HCT116 (cell line): ENCODE data around the gene SAYSD1. TPM values are rescaled to one million over a fixed set of nuclear protein-coding genes. Genes with fewer than 3 reads are reported as not detected.

ENCODE experiments used
- ATAC-seq: fragments of 200-7000 bp; cut with Tn5 transposase; 2 replicates; pipeline ENCODE4 v1.9.1; 2020; ENCODE audit warnings: mild to moderate bottlenecking, moderate library complexity
- BruUV-seq: library from RNA; stranded (reverse); fragments of 400-500 nt; replicated peaks from 2 replicates; lab custom pipeline; 2021; lab: Mats Ljungman, UMichigan
- CTCF ChIA-PET: fragments of 300-600 bp; sonication (Branson Sonifier 250); formaldehyde crosslinking; loops from one replicate; lab custom pipeline; 2021; ENCODE audit warnings: antibody characterized with exemption; lab: Charles Lee
- POLR2A ChIA-PET: fragments of 300-600, 350-600 bp; sonication (Branson Sonifier 250); formaldehyde crosslinking; loops from one replicate; lab custom pipeline; 2021; ENCODE audit warnings: antibody characterized with exemption; lab: Charles Lee
- RAD21 ChIA-PET, 2 experiments: fragments of 300-600 bp; sonication (Branson Sonifier 250); formaldehyde crosslinking; loops; one replicate each; lab custom pipeline; 2023; ENCODE audit warnings: low total read pairs in 2 of 2; ENCODE audit not compliant: uncharacterized antibody in 2 of 2, unreplicated experiment in 2 of 2, low non-redundant PET in 1 of 2; lab: Charles Lee
- DNase-seq: peaks from one replicate; pipeline ENCODE4 v3.0.0-alpha.2; 2010; ENCODE audit warnings: low read depth, low spot score
- H2AFZ ChIP-seq: fragments of 200-600 bp; shearing (Covaris generic), sonication (generic); 2 replicates; pipeline ENCODE4 v1.6.1; 2017; ENCODE audit warnings: low read depth, mixed run types, mixed read lengths, antibody characterized with exemption, low read length; ENCODE audit not compliant: poor library complexity, severe bottlenecking
- H3K27ac ChIP-seq: 2 replicates; pipeline ENCODE4 v1.5.1; 2012; ENCODE audit warnings: low read depth, low read length
- H3K27me3 ChIP-seq: fragments of 200-600 bp; sonication (generic); 2 replicates; pipeline ENCODE4 v1.6.1; 2016; ENCODE audit warnings: mixed run types, low read length, mixed read lengths; ENCODE audit not compliant: insufficient read depth
- H3K36me3 ChIP-seq, 2 experiments: fragments of 200-500 bp in 1 of 2; fragments of 200-600 bp in 1 of 2; sonication (Bioruptor generic) in 1 of 2; sonication (generic) in 1 of 2; 2 replicates each; pipeline versions ENCODE4 v1.5.1 to v1.6.1; 2014 to 2016; ENCODE audit warnings: low read length in 2 of 2, inconsistent platforms in 1 of 2, mixed read lengths in 1 of 2, mixed run types in 1 of 2; ENCODE audit not compliant: insufficient read depth in 2 of 2, control insufficient read depth in 1 of 2
- H3K4me1 ChIP-seq, 2 experiments: fragments of 200-600 bp in 1 of 2; sonication (generic) in 1 of 2; 2 replicates each; pipeline versions ENCODE4 v1.5.1 to v1.6.1; 2012 to 2017; ENCODE audit warnings: low read length in 2 of 2, inconsistent platforms in 1 of 2, mild to moderate bottlenecking in 1 of 2, mixed read lengths in 1 of 2, mixed run types in 1 of 2, moderate library complexity in 1 of 2; ENCODE audit not compliant: insufficient read depth in 2 of 2, control insufficient read depth in 1 of 2
- H3K4me2 ChIP-seq: fragments of 200-600 bp; sonication (generic); 2 replicates; pipeline ENCODE4 v1.6.1; 2017; ENCODE audit warnings: mixed run types, low read length, mixed read lengths
- H3K4me3 ChIP-seq, 2 experiments: fragments of 200-600 bp in 1 of 2; sonication (generic) in 1 of 2; replicated peaks in 1 of 2; 2 replicates each; pipeline ENCODE4 v1.5.1; 2011 to 2016; ENCODE audit warnings: low read length in 2 of 2, control low read depth in 1 of 2, low read depth in 1 of 2, mild to moderate bottlenecking in 1 of 2, mixed read lengths in 1 of 2, mixed run types in 1 of 2
- H3K79me2 ChIP-seq: fragments of 200-600 bp; sonication (generic); 2 replicates; pipeline ENCODE4 v1.6.1; 2017; ENCODE audit warnings: mild to moderate bottlenecking, mixed run types, low read length, moderate library complexity, mixed read lengths; ENCODE audit not compliant: insufficient read depth
- H3K9ac ChIP-seq: fragments of 200-600 bp; sonication (generic); 2 replicates; pipeline ENCODE4 v1.6.1; 2016; ENCODE audit warnings: low read length, mixed read lengths
- H3K9me2 ChIP-seq: fragments of 200-600 bp; sonication (generic), shearing (Covaris generic); 2 replicates; pipeline ENCODE4 v1.6.1; 2017; ENCODE audit warnings: mixed run types, mild to moderate bottlenecking, moderate library complexity; ENCODE audit not compliant: insufficient read depth
- H3K9me3 ChIP-seq, 2 experiments: fragments of 200-500 bp in 1 of 2; fragments of 200-600 bp in 1 of 2; sonication (Bioruptor generic) in 1 of 2; sonication (generic) in 1 of 2; 2 replicates each; pipeline ENCODE4 v1.6.1; 2014 to 2017; ENCODE audit warnings: low read length in 2 of 2, mixed read lengths in 2 of 2, inconsistent platforms in 1 of 2, low read depth in 1 of 2, mild to moderate bottlenecking in 1 of 2, mixed run types in 1 of 2, moderate library complexity in 1 of 2; ENCODE audit not compliant: control insufficient read depth in 1 of 2, insufficient read depth in 1 of 2
- H4K20me1 ChIP-seq: fragments of 200-600 bp; sonication (generic), shearing (Covaris generic); 2 replicates; pipeline ENCODE4 v1.6.1; 2017; ENCODE audit warnings: mixed run types, mild to moderate bottlenecking, moderate library complexity; ENCODE audit not compliant: insufficient read depth
- CBX3 ChIP-seq: IDR thresholded peaks from 2 replicates; pipeline ENCODE4 v1.6.1; 2012; ENCODE audit warnings: low read depth
- EGR1 ChIP-seq: IDR thresholded peaks from 2 replicates; pipeline ENCODE4 v1.6.1; 2012; ENCODE audit warnings: low read depth
- ELF1 ChIP-seq: IDR thresholded peaks from 2 replicates; pipeline ENCODE4 v1.6.1; 2012; ENCODE audit warnings: low read depth, borderline replicate concordance
- EZH2phosphoT487 ChIP-seq: fragments of 200-600 bp; IDR thresholded peaks from 2 replicates; pipeline ENCODE4 v1.6.1; 2018; ENCODE audit warnings: antibody characterized with exemption, borderline replicate concordance
- JUND ChIP-seq: IDR thresholded peaks from 2 replicates; pipeline ENCODE4 v1.6.1; 2012
- POLR2AphosphoS5 ChIP-seq: IDR thresholded peaks from 2 replicates; pipeline ENCODE4 v1.6.1; 2011; ENCODE audit warnings: mild to moderate bottlenecking, low read depth, low read length, moderate library complexity
- RAD21 ChIP-seq: IDR thresholded peaks from 2 replicates; pipeline ENCODE4 v1.6.1; 2012; ENCODE audit warnings: low read depth, mild to moderate bottlenecking
- SIN3A ChIP-seq: IDR thresholded peaks from 2 replicates; pipeline ENCODE4 v1.6.1; 2012; ENCODE audit warnings: low read depth
- SRF ChIP-seq: IDR thresholded peaks from 2 replicates; pipeline ENCODE4 v1.6.1; 2012; ENCODE audit warnings: low read depth
- TCF7L2 ChIP-seq: IDR thresholded peaks from 2 replicates; pipeline ENCODE4 v1.7.0; 2011; ENCODE audit warnings: borderline replicate concordance, inconsistent platforms; ENCODE audit not compliant: insufficient read depth, insufficient read length; ENCODE audit errors: extremely low read depth
- ZFX ChIP-seq: fragments of 450-650 bp; IDR thresholded peaks from 2 replicates; pipeline ENCODE4 v1.6.1; 2017
- intact Hi-C: fragments of 100-400 bp; cut with micrococcal nuclease; formaldehyde crosslinking; loops from 2 replicates; pipeline ENCODE4 v1.10.0; 2022
- total RNA-seq: library from RNA; stranded (reverse); gene quantifications from one replicate; pipeline ENCODE4 v1.2.1, GENCODE V29; 2021; ENCODE audit not compliant: unreplicated experiment
- TF ChIP-seq, protein P1 (sequence below): IDR thresholded peaks from 2 replicates; pipeline ENCODE4 v1.6.1; 2011; ENCODE audit warnings: mild to moderate bottlenecking, low read length, moderate library complexity; ENCODE audit not compliant: insufficient replicate concordance; ENCODE audit errors: extremely low read depth
- TF ChIP-seq, protein P2 (sequence below), 3 experiments: fragments of 200-600 bp in 1 of 3; sonication (generic) in 1 of 3; IDR thresholded peaks in 2 of 3; conservative IDR thresholded peaks in 1 of 3; 2 replicates each; pipeline ENCODE4 v1.5.1; 2012 to 2017; ENCODE audit warnings: low read depth in 2 of 3, low read length in 2 of 3, antibody characterized with exemption in 1 of 3, borderline replicate concordance in 1 of 3, control low read depth in 1 of 3, mild to moderate bottlenecking in 1 of 3, mixed read lengths in 1 of 3, mixed run types in 1 of 3, moderate library complexity in 1 of 3; ENCODE audit not compliant: insufficient read depth in 1 of 3
- TF ChIP-seq, protein P3 (sequence below): IDR thresholded peaks from 2 replicates; pipeline ENCODE4 v1.6.1; 2012

The SAYSD1 gene
- total RNA-seq, 1 experiment from 2014 or later, result 10.1 TPM

DNA sequence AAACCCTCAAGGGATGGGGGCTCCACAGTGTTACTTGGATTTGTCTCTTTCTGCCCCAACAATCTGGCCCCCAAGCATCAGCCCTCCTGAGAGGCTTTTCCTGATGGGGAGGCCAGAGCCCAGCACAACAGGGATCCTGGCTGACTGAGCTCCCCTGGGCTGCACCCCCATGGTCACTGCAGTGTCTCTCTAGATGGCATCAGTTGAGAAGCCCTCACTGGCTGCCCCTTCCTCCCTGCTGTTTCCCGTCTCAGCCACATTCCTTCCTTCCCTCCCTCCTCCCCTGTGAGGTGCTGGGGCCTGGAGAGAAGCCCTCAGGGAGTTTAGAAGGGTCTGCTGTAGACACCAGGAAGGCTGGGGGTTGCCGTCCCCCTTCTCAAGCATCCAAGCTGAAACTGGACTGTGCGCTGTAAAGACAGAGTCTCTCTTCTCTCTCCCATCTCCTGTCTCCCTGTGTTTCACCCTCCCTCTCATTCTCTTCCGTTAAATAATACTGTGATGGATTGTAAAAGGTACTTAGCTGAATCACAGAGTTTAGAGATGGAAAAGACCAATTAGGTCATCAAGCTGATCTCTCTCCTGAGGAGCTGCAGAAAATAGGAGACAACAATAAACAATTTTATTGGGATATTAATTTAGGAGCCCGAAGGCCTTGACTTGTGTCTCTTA, 29.7 kb downstream of the SAYSD1 start:
- H3K27me3 ChIP-seq, result peaks cover 72% of the 10 kb centered on the region
- BruUV-seq, result no TSS peak
- H3K27ac ChIP-seq, result no peak overlapping the region
- intact Hi-C loops, result no loop called here
- TF ChIP-seq JUND (no peak), POLR2AphosphoS5 (no peak), TCF7L2 (no peak)
- TF ChIP-seq, all 23 proteins: peak for 0
- Histone ChIP-seq H3K4me3 (no peak overlapping the region), H3K79me2 (no peaks in the 10 kb centered on the region), H4K20me1 (no peaks in the 10 kb centered on the region), H2AFZ (no peak overlapping the region), H3K4me2 (no peak overlapping the region), H3K36me3 (no peaks in the 10 kb centered on the region), H3K9me2 (no peaks in the 10 kb centered on the region), H3K9ac (no peak overlapping the region), H3K4me1 (no peaks in the 10 kb centered on the region), H3K9me3 (no peaks in the 10 kb centered on the region)
- POLR2A ChIA-PET, result no interaction called here
- RAD21 ChIA-PET, result no interaction called here
- ATAC-seq (no peak), DNase-seq (no peak)
- CTCF ChIA-PET, result interaction anchor here (1.4 kb wide), 1 partner anchor 8 kb away, joined by 3 read pairs; no protein-coding TSS in a partner anchor

DNA sequence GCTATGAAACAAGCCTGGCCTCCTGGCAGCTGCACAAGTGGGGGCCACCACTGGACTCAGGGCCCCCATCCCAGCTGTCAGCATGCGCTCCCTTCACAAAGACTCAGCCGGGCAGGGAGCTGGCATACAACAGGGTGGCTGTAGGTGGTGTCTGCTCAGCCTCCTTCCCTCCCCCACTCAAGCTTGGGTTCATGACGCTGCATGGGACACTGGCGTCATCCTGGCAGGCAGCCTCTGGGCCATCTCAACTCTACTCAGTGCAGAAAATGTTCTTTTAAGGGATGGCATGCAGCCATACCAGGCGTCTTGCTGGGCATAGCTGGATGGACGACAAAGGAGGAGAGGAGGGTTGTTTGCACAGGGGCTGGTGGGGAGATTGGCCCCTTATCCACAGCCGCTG, 30.5 kb downstream of the SAYSD1 start:
- TF ChIP-seq, protein P1, sequence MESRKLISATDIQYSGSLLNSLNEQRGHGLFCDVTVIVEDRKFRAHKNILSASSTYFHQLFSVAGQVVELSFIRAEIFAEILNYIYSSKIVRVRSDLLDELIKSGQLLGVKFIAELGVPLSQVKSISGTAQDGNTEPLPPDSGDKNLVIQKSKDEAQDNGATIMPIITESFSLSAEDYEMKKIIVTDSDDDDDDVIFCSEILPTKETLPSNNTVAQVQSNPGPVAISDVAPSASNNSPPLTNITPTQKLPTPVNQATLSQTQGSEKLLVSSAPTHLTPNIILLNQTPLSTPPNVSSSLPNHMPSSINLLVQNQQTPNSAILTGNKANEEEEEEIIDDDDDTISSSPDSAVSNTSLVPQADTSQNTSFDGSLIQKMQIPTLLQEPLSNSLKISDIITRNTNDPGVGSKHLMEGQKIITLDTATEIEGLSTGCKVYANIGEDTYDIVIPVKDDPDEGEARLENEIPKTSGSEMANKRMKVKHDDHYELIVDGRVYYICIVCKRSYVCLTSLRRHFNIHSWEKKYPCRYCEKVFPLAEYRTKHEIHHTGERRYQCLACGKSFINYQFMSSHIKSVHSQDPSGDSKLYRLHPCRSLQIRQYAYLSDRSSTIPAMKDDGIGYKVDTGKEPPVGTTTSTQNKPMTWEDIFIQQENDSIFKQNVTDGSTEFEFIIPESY, result no peak
- TF ChIP-seq, protein P2, sequence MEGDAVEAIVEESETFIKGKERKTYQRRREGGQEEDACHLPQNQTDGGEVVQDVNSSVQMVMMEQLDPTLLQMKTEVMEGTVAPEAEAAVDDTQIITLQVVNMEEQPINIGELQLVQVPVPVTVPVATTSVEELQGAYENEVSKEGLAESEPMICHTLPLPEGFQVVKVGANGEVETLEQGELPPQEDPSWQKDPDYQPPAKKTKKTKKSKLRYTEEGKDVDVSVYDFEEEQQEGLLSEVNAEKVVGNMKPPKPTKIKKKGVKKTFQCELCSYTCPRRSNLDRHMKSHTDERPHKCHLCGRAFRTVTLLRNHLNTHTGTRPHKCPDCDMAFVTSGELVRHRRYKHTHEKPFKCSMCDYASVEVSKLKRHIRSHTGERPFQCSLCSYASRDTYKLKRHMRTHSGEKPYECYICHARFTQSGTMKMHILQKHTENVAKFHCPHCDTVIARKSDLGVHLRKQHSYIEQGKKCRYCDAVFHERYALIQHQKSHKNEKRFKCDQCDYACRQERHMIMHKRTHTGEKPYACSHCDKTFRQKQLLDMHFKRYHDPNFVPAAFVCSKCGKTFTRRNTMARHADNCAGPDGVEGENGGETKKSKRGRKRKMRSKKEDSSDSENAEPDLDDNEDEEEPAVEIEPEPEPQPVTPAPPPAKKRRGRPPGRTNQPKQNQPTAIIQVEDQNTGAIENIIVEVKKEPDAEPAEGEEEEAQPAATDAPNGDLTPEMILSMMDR (IDR thresholded peaks at IDR 0.05 in 2 of 3, conservative IDR thresholded peaks at IDR 0.05 in 1 of 3; ENCODE audit: borderline replicate concordance in 1 of 3, insufficient read depth in 1 of 3, low read depth in 2 of 3, low read length in 2 of 3), result no peak
- no peak for TF ChIP-seq JUND
- no peak for TF ChIP-seq RAD21
- no peak for TF ChIP-seq ELF1
- TF ChIP-seq EGR1, result no peak
- TF ChIP-seq SIN3A, result no peak
- TF ChIP-seq ZFX, result no peak
- no peak for TF ChIP-seq EZH2phosphoT487
- TF ChIP-seq CBX3, result no peak
- no peak for TF ChIP-seq SRF
- TF ChIP-seq, protein P3, sequence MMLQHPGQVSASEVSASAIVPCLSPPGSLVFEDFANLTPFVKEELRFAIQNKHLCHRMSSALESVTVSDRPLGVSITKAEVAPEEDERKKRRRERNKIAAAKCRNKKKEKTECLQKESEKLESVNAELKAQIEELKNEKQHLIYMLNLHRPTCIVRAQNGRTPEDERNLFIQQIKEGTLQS, result no peak
- intact Hi-C loops, result no loop called here
- H3K27ac ChIP-seq, result no peak overlapping the region
- no peak overlapping the region for H2AFZ ChIP-seq
- H3K9me3 ChIP-seq, result no peaks in the 10 kb centered on the region
- no peaks in the 10 kb centered on the region for H4K20me1 ChIP-seq
- no peaks in the 10 kb centered on the region for H3K36me3 ChIP-seq
- ATAC-seq (no peak), DNase-seq (no peak)
- H3K9ac ChIP-seq, result no peak overlapping the region
- H3K4me2 ChIP-seq, result no peak overlapping the region
- CTCF ChIA-PET, result interaction anchor here (1.4 kb wide), 1 partner anchor 9 kb away, joined by 3 read pairs; no protein-coding TSS in a partner anchor
- no peak overlapping the region for H3K4me3 ChIP-seq
- no TSS peak for BruUV-seq
- no peaks in the 10 kb centered on the region for H3K4me1 ChIP-seq
- RAD21 ChIA-PET, result no interaction called here
- H3K9me2 ChIP-seq, result no peaks in the 10 kb centered on the region
- peaks cover 68% of the 10 kb centered on the region for H3K27me3 ChIP-seq
- POLR2A ChIA-PET, result no interaction called here
- H3K79me2 ChIP-seq, result no peaks in the 10 kb centered on the region
